Measurements from ENCODE around the gene MAST3. TPM values are rescaled to one million over a fixed set of nuclear protein-coding genes. Genes with fewer than 3 reads are reported as not detected.

Gene MAST3
- total and polyA plus RNA-seq, 2 of the 8 experiments (the other 6 are each of a cell fraction or from before 2014, with no cell fraction given), result 3.4 to 9.0 TPM

DNA sequence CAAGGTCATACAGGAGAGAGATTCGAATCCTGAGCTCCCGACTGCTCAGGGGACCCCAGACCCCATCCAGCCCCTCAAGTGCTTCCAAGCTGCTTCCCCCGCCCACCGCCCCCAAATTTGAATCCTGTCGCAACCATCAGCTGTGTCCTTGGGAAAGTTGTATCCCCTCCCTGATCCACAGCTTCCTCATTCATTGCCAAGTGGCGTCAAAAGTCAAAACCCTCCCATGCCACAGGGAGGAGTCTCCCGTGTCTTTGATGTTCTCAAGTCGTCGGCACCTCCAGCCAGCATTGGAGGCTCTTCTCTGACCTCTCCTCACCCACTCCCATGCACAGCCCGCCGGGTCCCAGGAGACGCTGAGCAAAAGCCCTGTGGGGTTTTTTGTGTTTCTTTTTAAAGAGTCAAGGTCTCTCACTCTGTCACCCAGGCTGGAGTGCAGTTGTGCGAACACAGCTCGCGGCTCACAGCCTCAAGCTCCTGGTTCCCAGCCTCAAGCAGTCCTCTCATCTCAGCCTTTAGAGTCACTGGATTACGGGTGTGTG lies 73.2 kb downstream of the MAST3 start:
- H4K20me1 ChIP-seq (replicated peaks in 1 of 2; ENCODE audit: control insufficient read depth in 1 of 2, insufficient read depth in 2 of 2, low read length in 2 of 2), result no peaks in the 10 kb centered on the region
- no peak overlapping the region for H3K23ac ChIP-seq (ENCODE audit: insufficient read length)
- no peak overlapping the region for H4K91ac ChIP-seq (replicated peaks; ENCODE audit: insufficient read length, low read length)
- peaks cover 0 to 5% (median 2%) of the 10 kb centered on the region in 4 experiments; a peak in 2 of 7 replicates for H3K4me1 ChIP-seq (replicated peaks in 1 of 4; ENCODE audit: control insufficient read depth in 3 of 4, insufficient read depth in 4 of 4, low read length in 3 of 4)
- POLR2A ChIA-PET (ENCODE audit: partially characterized antibody), result interaction anchor here (1.3 to 1.6 kb wide), 3 partner anchors 10 to 34 kb away, joined by 3 to 8 read pairs (median 4); no protein-coding TSS in a partner anchor
- no peak overlapping the region for H2AK5ac ChIP-seq (ENCODE audit: low read depth, low read length)
- peaks cover 0 to 17% (median 7%) of the 10 kb centered on the region in 4 experiments; a peak in 5 of 7 replicates for H3K27me3 ChIP-seq (replicated peaks in 1 of 4; ENCODE audit: control insufficient read depth in 3 of 4, extremely low read depth in 1 of 4, insufficient read depth in 3 of 4, low read length in 3 of 4)
- H3K4me3 ChIP-seq (ENCODE audit: extremely low read depth in 1 of 4, insufficient read depth in 2 of 4, low read depth in 3 of 4, low read length in 4 of 4), result no peak overlapping the region
- no peak overlapping the region for H2BK20ac ChIP-seq (ENCODE audit: low read length)
- no peak overlapping the region for H2BK15ac ChIP-seq (ENCODE audit: low read length)
- DNase-seq (ENCODE audit: low read depth in 1 of 2, low spot score in 2 of 2) (no peak), FAIRE-seq (no peak)
- 90% methylated on average over 16 of the region's 16 CpGs; no CpG with 5 or more reads in 1 of the 2 experiments for WGBS, 2 experiments (ENCODE audit: extremely low coverage in 1 of 2, insufficient coverage in 1 of 2, insufficient read length in 1 of 2, insufficient replicate concordance in 2 of 2, low coverage in 1 of 2, low lambda C conversion rate in 2 of 2, missing lambda C conversion rate in 1 of 2)
- H3K56ac ChIP-seq (replicated peaks; ENCODE audit: insufficient read length, low read depth, low read length), result no peak overlapping the region
- no peak overlapping the region for H2AFZ ChIP-seq (ENCODE audit: low read length)
- H3K79me2 ChIP-seq (ENCODE audit: control insufficient read depth in 1 of 2, insufficient read depth in 2 of 2, low read length in 2 of 2), result no peaks in the 10 kb centered on the region
- no peak overlapping the region for H3K4me2 ChIP-seq (ENCODE audit: insufficient read depth in 1 of 2, low read depth in 2 of 2, low read length in 2 of 2)
- H2BK12ac ChIP-seq (ENCODE audit: low read depth, low read length), result no peak overlapping the region
- no peak overlapping the region for H3K14ac ChIP-seq (ENCODE audit: insufficient read length)
- no peak overlapping the region for H2BK120ac ChIP-seq (replicated peaks; ENCODE audit: low read depth, low read length)
- H3K9me3 ChIP-seq (ENCODE audit: insufficient read depth in 2 of 2, low read depth in 1 of 2, low read length in 1 of 2), result no peaks in the 10 kb centered on the region
- H3K36me3 ChIP-seq (ENCODE audit: control insufficient read depth in 2 of 4, insufficient read depth in 4 of 4, low read length in 3 of 4), result peaks cover 6 to 19% (median 8%) of the 10 kb centered on the region in 4 experiments; a peak in 7 of 8 replicates
- no peak overlapping the region for H4K5ac ChIP-seq (ENCODE audit: insufficient read length, low read depth, low read length)
- H3K9ac ChIP-seq (replicated peaks in 1 of 4; ENCODE audit: extremely low read depth in 1 of 4, low read depth in 3 of 4, low read length in 3 of 4), result no peak overlapping the region
- H2BK5ac ChIP-seq (ENCODE audit: low read depth, low read length), result no peak overlapping the region
- no peaks in the 10 kb centered on the region for H3K79me1 ChIP-seq (ENCODE audit: low read depth, low read length)
- H3K27ac ChIP-seq (ENCODE audit: low read depth, low read length), result no peak overlapping the region
- no peak overlapping the region for H3K18ac ChIP-seq (ENCODE audit: extremely low read depth, low read length)
- H3K4ac ChIP-seq (replicated peaks; ENCODE audit: insufficient read length, low read depth, low read length), result no peak overlapping the region
- CTCF ChIA-PET (ENCODE audit: partially characterized antibody), result interaction anchor here (0.5 to 2.0 kb wide), 11 partner anchors 10 to 1077 kb away, joined by 3 to 10 read pairs (median 4); no protein-coding TSS in a partner anchor
- H3K23me2 ChIP-seq (ENCODE audit: low read depth, low read length), result peaks cover 6% of the 10 kb centered on the region; the same call in 1 of the 2 replicates
- no peak overlapping the region for H4K8ac ChIP-seq (ENCODE audit: extremely low read depth, insufficient read depth, low read length)
- no peak for TF ChIP-seq YY1 (IDR thresholded peaks at IDR 0.05; ENCODE audit: low read depth, low read length)
- TF ChIP-seq TEAD4 (IDR thresholded peaks at IDR 0.05; ENCODE audit: low read depth, low read length), result no peak
- TF ChIP-seq BRCA1 (IDR thresholded peaks at IDR 0.05; ENCODE audit: low read depth, low read length), result no peak
- TF ChIP-seq CBX5 (IDR thresholded peaks at IDR 0.05; ENCODE audit: low read depth, low read length), result no peak
- no peak for TF ChIP-seq GABPA (IDR thresholded peaks at IDR 0.05; ENCODE audit: borderline replicate concordance, insufficient read depth, low read length)
- TF ChIP-seq RNF2 (IDR thresholded peaks at IDR 0.05; ENCODE audit: borderline replicate concordance, low read depth, low read length, missing control alignments, poor library complexity, severe bottlenecking), result no peak
- TF ChIP-seq CEBPB (IDR thresholded peaks at IDR 0.05; ENCODE audit: low read depth, low read length), result no peak
- no peak for TF ChIP-seq SP4 (IDR thresholded peaks at IDR 0.05; ENCODE audit: low read length)
- no peak for TF ChIP-seq EZH2 (IDR thresholded peaks at IDR 0.05; ENCODE audit: low read depth, low read length, severe bottlenecking)
- no peak for TF ChIP-seq SRF (IDR thresholded peaks at IDR 0.05; ENCODE audit: low read depth, low read length)
- no peak for TF ChIP-seq SIX5 (IDR thresholded peaks at IDR 0.05; ENCODE audit: low read depth, low read length)
- TF ChIP-seq SUZ12 (IDR thresholded peaks at IDR 0.05; ENCODE audit: low read length), result no peak
- TF ChIP-seq TBP (IDR thresholded peaks at IDR 0.05; ENCODE audit: low read depth, low read length), result no peak

Measured in H1 (cell line).